H1 (cell line): ENCODE data around the gene MGST2.

Source experiments
- BACH1 ChIP-seq: IDR thresholded peaks from 2 replicates; pipeline ENCODE4 v1.6.1; 2012; ENCODE audit warnings: low read length, improper control_type of control experiment
- CTCF ChIP-seq, 3 experiments: IDR thresholded peaks; 1 replicate in 2 of 3; 2 replicates in 1 of 3; pipeline versions ENCODE4 v1.5.1 to v1.6.1; 2011; ENCODE audit warnings: low read length in 3 of 3, mild to moderate bottlenecking in 3 of 3, inconsistent platforms in 2 of 3, low read depth in 1 of 3, moderate library complexity in 1 of 3; ENCODE audit not compliant: insufficient read depth in 1 of 3; ENCODE audit errors: control extremely low read depth in 1 of 3
- POLR2AphosphoS5 ChIP-seq: IDR thresholded peaks from 2 replicates; pipeline ENCODE4 v1.6.1; 2011; ENCODE audit warnings: low read depth, low read length
- SUZ12 ChIP-seq: fragments of 200-600 bp; sonication (generic); IDR thresholded peaks from 2 replicates; pipeline ENCODE4 v1.6.1; 2012; ENCODE audit warnings: mild to moderate bottlenecking, inconsistent platforms, low read length, moderate library complexity, mixed read lengths

GRCh38 chr4:139753686-139754085 is 88.1 kb downstream of the MGST2 start:
- no peak for TF ChIP-seq CTCF (IDR thresholded peaks at IDR 0.05; ENCODE audit: control extremely low read depth in 1 of 3, insufficient read depth in 1 of 3, low read depth in 1 of 3, low read length in 3 of 3)
- no peak for TF ChIP-seq BACH1
- TF ChIP-seq POLR2AphosphoS5, result no peak
- no peak for TF ChIP-seq SUZ12
